CD14-positive monocyte (primary cell): Measurements from ENCODE around the gene KLF13. TPM values are rescaled to one million over a fixed set of nuclear protein-coding genes. Genes with fewer than 3 reads are reported as not detected.
A peak's percentile ranks its signal among the peaks of the same experiment; 100 is the strongest.

ENCODE experiments used
- DNase-seq, 3 donors: peaks; one replicate each; pipeline ENCODE4 v3.0.0-alpha.2; 2011 to 2022
- H2AFZ ChIP-seq: 2 replicates; pipeline ENCODE4 v1.6.0; 2012; ENCODE audit warnings: mild to moderate bottlenecking, low read depth, low read length, inconsistent platforms; ENCODE audit not compliant: insufficient read depth, poor library complexity, severe bottlenecking
- H3K27ac ChIP-seq, 2 donors: 1 replicate in 1 of 2; 2 replicates in 1 of 2; pipeline ENCODE4 v1.5.1; 2012 to 2013; ENCODE audit warnings: low read length in 2 of 2, control low read depth in 1 of 2, inconsistent platforms in 1 of 2, low read depth in 1 of 2, mild to moderate bottlenecking in 1 of 2
- H3K27me3 ChIP-seq, 2 donors: one replicate each; pipeline versions ENCODE4 v1.6.0 to v1.6.1; 2011 to 2013; ENCODE audit warnings: low read length in 2 of 2; ENCODE audit not compliant: control insufficient read depth in 2 of 2, insufficient read depth in 2 of 2
- H3K36me3 ChIP-seq, 2 donors: replicated peaks in 1 of 2; 1 replicate in 1 of 2; 2 replicates in 1 of 2; pipeline versions ENCODE4 v1.5.1 to v1.6.1; 2012 to 2013; ENCODE audit warnings: low read length in 2 of 2, control low read depth in 1 of 2, inconsistent platforms in 1 of 2, mild to moderate bottlenecking in 1 of 2; ENCODE audit not compliant: insufficient read depth in 2 of 2, control insufficient read depth in 1 of 2
- H3K4me1 ChIP-seq, 2 donors: 1 replicate in 1 of 2; 2 replicates in 1 of 2; pipeline versions ENCODE4 v1.5.1 to v1.6.1; 2012 to 2013; ENCODE audit warnings: low read length in 2 of 2, control low read depth in 1 of 2, inconsistent platforms in 1 of 2, mild to moderate bottlenecking in 1 of 2, moderate library complexity in 1 of 2; ENCODE audit not compliant: insufficient read depth in 2 of 2, control insufficient read depth in 1 of 2
- H3K4me2 ChIP-seq: replicated peaks from 2 replicates; pipeline ENCODE3; 2012; ENCODE audit warnings: low read length, moderate library complexity, mild to moderate bottlenecking; ENCODE audit not compliant: poor library complexity, severe bottlenecking; ENCODE audit errors: extremely low read depth
- H3K4me3 ChIP-seq, 3 experiments: fragments of 200-600 bp in 1 of 3; sonication (generic) in 1 of 3; replicated peaks in 1 of 3; 1 replicate in 2 of 3; 2 replicates in 1 of 3; pipeline ENCODE4 v1.5.1; 2011 to 2013; ENCODE audit warnings: low read length in 3 of 3, mild to moderate bottlenecking in 3 of 3, control low read depth in 2 of 3, low read depth in 2 of 3, inconsistent platforms in 1 of 3, moderate library complexity in 1 of 3
- H3K79me2 ChIP-seq: 2 replicates; pipeline ENCODE4 v1.6.0; 2012; ENCODE audit warnings: mild to moderate bottlenecking, control low read depth, inconsistent platforms, low read length, moderate library complexity; ENCODE audit not compliant: insufficient read depth
- H3K9ac ChIP-seq: 2 replicates; pipeline ENCODE4 v1.6.0; 2017; ENCODE audit warnings: low read length, mild to moderate bottlenecking; ENCODE audit not compliant: insufficient read depth, poor library complexity, severe bottlenecking
- H3K9me3 ChIP-seq, 2 donors: replicated peaks in 1 of 2; 1 replicate in 1 of 2; 2 replicates in 1 of 2; pipeline versions ENCODE4 v1.5.1 to v1.6.1; 2012 to 2013; ENCODE audit warnings: low read length in 2 of 2, control low read depth in 1 of 2; ENCODE audit not compliant: control insufficient read depth in 1 of 2, insufficient read depth in 1 of 2
- H4K20me1 ChIP-seq: 2 replicates; pipeline ENCODE4 v1.6.0; 2012; ENCODE audit warnings: mild to moderate bottlenecking, low read length, control low read depth, moderate library complexity; ENCODE audit not compliant: insufficient read depth
- H3K27ac Mint-ChIP-seq, 7 donors: one replicate each; pipeline ENCODE4 v1.8.0; 2020; ENCODE audit warnings: mild to moderate bottlenecking in 7 of 7, mixed read lengths in 7 of 7, moderate library complexity in 6 of 7, inconsistent platforms in 2 of 7
- H3K27me3 Mint-ChIP-seq, 3 donors: one replicate each; pipeline ENCODE4 v1.8.0; 2021 to 2022; ENCODE audit warnings: low read depth in 3 of 3, mild to moderate bottlenecking in 3 of 3, mixed read lengths in 3 of 3, moderate library complexity in 3 of 3, inconsistent platforms in 1 of 3
- H3K36me3 Mint-ChIP-seq, 2 donors: one replicate each; pipeline ENCODE4 v1.8.0; 2020; ENCODE audit warnings: mixed read lengths in 2 of 2, inconsistent platforms in 1 of 2, mild to moderate bottlenecking in 1 of 2
- H3K4me1 Mint-ChIP-seq: one replicate; pipeline ENCODE4 v1.8.0; 2020; ENCODE audit warnings: mild to moderate bottlenecking, mixed read lengths
- H3K4me3 Mint-ChIP-seq, 2 donors: one replicate each; pipeline ENCODE4 v1.8.0; 2020; ENCODE audit warnings: mild to moderate bottlenecking in 2 of 2, mixed read lengths in 2 of 2, moderate library complexity in 1 of 2
- H3K9me3 Mint-ChIP-seq, 7 donors: one replicate each; pipeline ENCODE4 v1.8.0; 2020 to 2022; ENCODE audit warnings: mixed read lengths in 7 of 7, mild to moderate bottlenecking in 6 of 7, moderate library complexity in 6 of 7, inconsistent platforms in 2 of 7
- CTCF ChIP-seq: fragments of 200-600 bp; IDR thresholded peaks from one replicate; pipeline ENCODE4 v1.8.0; 2022; ENCODE audit warnings: antibody characterized with exemption, mild to moderate bottlenecking
- WGBS: methylation state at CpG from one replicate; pipeline ENCODE4 v1.1.5; 2013; ENCODE audit warnings: missing lambda C conversion rate; ENCODE audit not compliant: insufficient coverage; 5-methylcytosine and 5-hydroxymethylcytosine counted together
- intact Hi-C, 2 donors: fragments of 100-400 bp; cut with micrococcal nuclease; formaldehyde crosslinking; loops; one replicate each; pipeline versions ENCODE4 v1.15.0 to v1.15.1; 2023
- polyA plus RNA-seq, 3 donors: library from polyadenylated mRNA; depleted of rRNA in 1 of 3; unstranded in 2 of 3; stranded (reverse) in 1 of 3; fragments of 300-500 nt in 2 of 3; fragments of >200 nt in 1 of 3; fragmentation: Illumina TruSeq in 2 of 3; gene quantifications; 1 replicate in 2 of 3; 2 replicates in 1 of 3; pipeline ENCODE4 v1.2.3, GENCODE V29; 2012 to 2021

The KLF13 gene
- polyA plus RNA-seq, 3 donors = 22.5 to 121 (median 28.0) TPM

DNA sequence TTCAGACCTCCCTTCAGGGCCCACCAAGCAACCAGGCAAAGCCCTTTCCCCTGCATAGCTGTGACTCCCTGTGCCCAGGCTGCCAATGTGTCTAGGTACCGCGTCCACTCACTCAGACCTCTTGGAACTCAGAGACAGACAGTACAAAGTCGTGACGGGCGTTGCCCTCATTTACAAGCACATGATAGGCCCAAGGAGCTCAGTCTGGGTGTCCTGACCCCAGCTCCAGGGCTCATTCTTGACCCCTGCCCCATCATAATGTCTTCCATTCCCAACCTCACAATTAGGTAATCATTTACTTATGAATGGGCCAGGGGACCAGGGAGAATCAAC, 56.0 kb downstream of the KLF13 start:
- Histone ChIP-seq H2AFZ (no peak overlapping the region), H3K4me1 (no peaks in the 10 kb centered on the region), H3K9me3 (no peaks in the 10 kb centered on the region), H3K9ac (no peak overlapping the region), H3K4me3 (no peak overlapping the region), H3K4me2 (no peak overlapping the region), H3K79me2 (peaks cover 19% of the 10 kb centered on the region), H3K36me3 (peaks cover 39 to 44% of the 10 kb centered on the region in 2 donors), H4K20me1 (peaks cover 65% of the 10 kb centered on the region), H3K27me3 (no peaks in the 10 kb centered on the region), H3K27ac (peak overlapping the region in 1 of 2 donors; percentile 50)
- peak overlapping the region in 4 of 7 donors; percentile 24 to 82 (median 41) for H3K27ac Mint-ChIP-seq
- peaks cover 0 to 10% (median 2%) of the 10 kb centered on the region in 7 donors for H3K9me3 Mint-ChIP-seq
- DNase-seq = no peak
- no peak overlapping the region for H3K4me3 Mint-ChIP-seq
- intact Hi-C loops = no loop called here
- TF ChIP-seq CTCF = no peak
- H3K27me3 Mint-ChIP-seq = peaks cover 0 to 5% (median 3%) of the 10 kb centered on the region in 3 donors
- WGBS = 96% methylated on average over 5 of the region's 5 CpGs
- peaks cover 18% of the 10 kb centered on the region for H3K4me1 Mint-ChIP-seq
- H3K36me3 Mint-ChIP-seq = peaks cover 45 to 53% of the 10 kb centered on the region in 2 donors

DNA sequence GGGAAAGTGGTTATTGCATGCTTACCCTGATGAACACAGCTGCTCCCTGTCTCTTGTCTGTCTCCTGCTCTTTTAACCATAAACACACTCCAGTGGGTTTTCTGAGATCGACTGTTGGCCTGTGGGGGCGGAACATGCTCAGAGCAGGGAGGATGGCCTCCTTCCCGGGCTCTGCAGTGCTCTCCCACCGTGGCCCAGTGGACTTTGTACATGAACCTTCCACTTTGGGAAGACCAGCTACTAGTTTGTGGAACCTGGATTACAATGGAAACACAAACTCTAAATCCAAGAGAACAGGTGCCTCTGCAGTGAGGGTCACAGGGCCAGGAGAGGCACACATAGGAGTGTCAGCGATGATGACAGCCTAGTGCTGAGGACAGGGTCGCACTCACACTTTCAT, 56.5 kb downstream of the KLF13 start:
- no peak for DNase-seq
- Mint-ChIP-seq H3K4me1 (peaks cover 18% of the 10 kb centered on the region), H3K27me3 (peaks cover 0 to 6% (median 6%) of the 10 kb centered on the region in 3 donors), H3K36me3 (peaks cover 42 to 48% of the 10 kb centered on the region in 2 donors), H3K4me3 (no peak overlapping the region), H3K27ac (peak overlapping the region in 3 of 7 donors; percentile 46 to 76 (median 74)), H3K9me3 (peaks cover 0 to 10% (median 2%) of the 10 kb centered on the region in 7 donors)
- Histone ChIP-seq H3K4me3 (no peak overlapping the region), H3K27ac (no peak overlapping the region), H3K79me2 (peaks cover 14% of the 10 kb centered on the region), H3K9me3 (no peaks in the 10 kb centered on the region), H3K4me2 (no peak overlapping the region), H3K27me3 (no peaks in the 10 kb centered on the region), H3K4me1 (no peaks in the 10 kb centered on the region), H3K36me3 (peaks cover 35 to 40% of the 10 kb centered on the region in 2 donors), H3K9ac (no peak overlapping the region), H2AFZ (no peak overlapping the region), H4K20me1 (peaks cover 60% of the 10 kb centered on the region)
- intact Hi-C loops = no loop called here
- TF ChIP-seq CTCF = no peak
- WGBS = 98% methylated on average over 5 of the region's 6 CpGs
